GM19193 (cell line): ENCODE results near the gene NIFK.

Source experiments
- POLR2A ChIP-seq: IDR thresholded peaks from 4 replicates; pipeline ENCODE4 v1.6.1; 2011; ENCODE audit not compliant: insufficient read depth, insufficient read length; ENCODE audit errors: extremely low read depth

The NIFK gene

GRCh38 chr2:121677855-121678254 lies 58.8 kb downstream of the NIFK start:
- no peak for TF ChIP-seq POLR2A
